Suprapubic skin (tissue), 4 donors: ENCODE results near the gene GPR179. TPM values are rescaled to one million over a fixed set of nuclear protein-coding genes. Genes with fewer than 3 reads are reported as not detected.

Source experiments
- DNase-seq, 2 donors: peaks; one replicate each; pipeline ENCODE4 v3.0.0-alpha.2; 2019; ENCODE audit warnings: low spot score in 2 of 2
- H3K27ac ChIP-seq: fragments of 200-600 bp; sonication (generic); one replicate; pipeline ENCODE4 v1.5.1; 2019
- H3K27me3 ChIP-seq: fragments of 200-600 bp; sonication (generic); one replicate; pipeline ENCODE4 v1.5.1; 2019
- H3K36me3 ChIP-seq: fragments of 200-600 bp; sonication (generic); one replicate; pipeline ENCODE4 v1.5.1; 2019
- H3K4me1 ChIP-seq: fragments of 200-600 bp; sonication (generic); one replicate; pipeline ENCODE4 v1.5.1; 2019
- H3K4me3 ChIP-seq: fragments of 200-600 bp; sonication (generic); one replicate; pipeline ENCODE4 v1.5.1; 2019; ENCODE audit warnings: mild to moderate bottlenecking
- H3K9me3 ChIP-seq: fragments of 200-600 bp; sonication (generic); one replicate; pipeline ENCODE4 v1.5.1; 2019
- EP300 ChIP-seq: sonication (generic); formaldehyde crosslinking; IDR thresholded peaks from one replicate; pipeline ENCODE4 v1.6.1; 2017; ENCODE audit warnings: antibody characterized with exemption
- POLR2A ChIP-seq, 2 donors: fragments of 450-650 bp; IDR thresholded peaks; one replicate each; pipeline ENCODE4 v1.6.1; 2017; ENCODE audit warnings: antibody characterized with exemption in 2 of 2, mild to moderate bottlenecking in 2 of 2, moderate library complexity in 2 of 2
- POLR2AphosphoS5 ChIP-seq, 3 donors: sonication (generic); formaldehyde crosslinking; IDR thresholded peaks; one replicate each; pipeline ENCODE4 v1.6.1; 2017; ENCODE audit warnings: antibody characterized with exemption in 3 of 3
- WGBS: methylation state at CpG from one replicate; pipeline ENCODE4 v1.1.5; 2018; 5-methylcytosine and 5-hydroxymethylcytosine counted together
- total RNA-seq, 4 donors: library from RNA; depleted of rRNA; stranded (reverse); fragments of >200 nt; gene quantifications; one replicate each; pipeline ENCODE4 v1.1.0, GENCODE V29; 2016
- TF ChIP-seq, protein P1 (sequence below), 2 donors: fragments of 200-600 bp in 1 of 2; fragments of 450-650 bp in 1 of 2; sonication (generic) in 1 of 2; IDR thresholded peaks; one replicate each; pipeline ENCODE4 v1.5.1; 2016 to 2019; ENCODE audit warnings: antibody characterized with exemption in 2 of 2, mild to moderate bottlenecking in 1 of 2, moderate library complexity in 1 of 2

GPR179 gene
- total RNA-seq, 4 donors from 2014 or later, result 0.17 TPM; not detected in 3

DNA sequence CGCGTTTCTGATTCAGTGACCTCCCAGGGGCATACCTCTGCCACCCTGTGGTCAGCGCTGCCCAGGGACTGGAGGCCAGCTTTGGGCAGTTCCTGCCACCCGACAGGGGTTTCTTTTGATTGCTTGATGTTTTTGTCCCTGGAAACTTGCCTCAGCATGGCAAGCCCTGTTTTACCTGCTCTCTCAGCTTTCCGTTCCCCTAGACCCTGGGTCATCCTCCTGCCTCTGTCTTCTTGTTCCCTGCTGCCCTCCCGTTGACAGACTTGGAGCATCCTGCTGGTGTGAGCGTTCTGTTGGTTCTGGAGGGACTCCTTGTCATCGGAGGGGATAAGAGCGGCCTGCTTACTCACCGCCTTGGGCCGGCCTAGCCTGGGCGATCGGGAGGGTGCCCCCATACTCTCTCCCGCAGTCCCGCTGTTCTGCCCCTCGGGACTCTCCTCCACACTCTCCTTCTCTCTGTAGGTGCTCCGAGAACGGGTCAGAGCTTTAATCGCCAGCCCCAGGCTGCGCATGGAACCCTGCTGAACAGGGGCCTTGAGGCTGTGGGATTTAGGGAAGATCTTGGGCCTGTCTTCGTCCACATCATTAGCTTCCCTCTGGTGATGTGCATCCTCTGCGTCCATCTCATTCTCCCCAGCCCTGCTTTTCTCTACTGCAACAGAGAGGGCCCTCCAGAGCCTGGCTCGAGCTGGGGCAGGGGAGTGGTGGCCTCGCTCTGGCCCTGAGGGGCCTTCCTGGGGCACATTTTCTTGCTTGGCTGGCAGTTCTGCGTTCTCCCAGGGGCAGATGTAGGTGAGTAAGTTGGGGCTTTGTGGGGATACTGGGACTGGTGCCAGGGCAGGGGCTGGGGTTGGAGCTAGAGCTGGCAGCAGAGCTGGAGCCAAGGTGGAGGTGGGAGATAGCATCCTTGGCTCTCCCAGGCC, 13.7 kb downstream of the GPR179 start:
- Histone ChIP-seq H3K27me3 (peaks cover 15% of the 10 kb centered on the region), H3K27ac (no peak overlapping the region), H3K4me1 (peaks cover 18% of the 10 kb centered on the region), H3K4me3 (no peak overlapping the region), H3K9me3 (no peaks in the 10 kb centered on the region), H3K36me3 (no peaks in the 10 kb centered on the region)
- TF ChIP-seq POLR2A (IDR thresholded peaks at IDR 0.05), result no peak
- TF ChIP-seq, protein P1, sequence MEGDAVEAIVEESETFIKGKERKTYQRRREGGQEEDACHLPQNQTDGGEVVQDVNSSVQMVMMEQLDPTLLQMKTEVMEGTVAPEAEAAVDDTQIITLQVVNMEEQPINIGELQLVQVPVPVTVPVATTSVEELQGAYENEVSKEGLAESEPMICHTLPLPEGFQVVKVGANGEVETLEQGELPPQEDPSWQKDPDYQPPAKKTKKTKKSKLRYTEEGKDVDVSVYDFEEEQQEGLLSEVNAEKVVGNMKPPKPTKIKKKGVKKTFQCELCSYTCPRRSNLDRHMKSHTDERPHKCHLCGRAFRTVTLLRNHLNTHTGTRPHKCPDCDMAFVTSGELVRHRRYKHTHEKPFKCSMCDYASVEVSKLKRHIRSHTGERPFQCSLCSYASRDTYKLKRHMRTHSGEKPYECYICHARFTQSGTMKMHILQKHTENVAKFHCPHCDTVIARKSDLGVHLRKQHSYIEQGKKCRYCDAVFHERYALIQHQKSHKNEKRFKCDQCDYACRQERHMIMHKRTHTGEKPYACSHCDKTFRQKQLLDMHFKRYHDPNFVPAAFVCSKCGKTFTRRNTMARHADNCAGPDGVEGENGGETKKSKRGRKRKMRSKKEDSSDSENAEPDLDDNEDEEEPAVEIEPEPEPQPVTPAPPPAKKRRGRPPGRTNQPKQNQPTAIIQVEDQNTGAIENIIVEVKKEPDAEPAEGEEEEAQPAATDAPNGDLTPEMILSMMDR (IDR thresholded peaks at IDR 0.05), result no peak
- TF ChIP-seq EP300, result no peak
- TF ChIP-seq POLR2AphosphoS5 (IDR thresholded peaks at IDR 0.05), result no peak
- 94% methylated on average over 23 of the region's 25 CpGs for whole genome bisulfite sequencing
- no peak for DNase-seq

DNA sequence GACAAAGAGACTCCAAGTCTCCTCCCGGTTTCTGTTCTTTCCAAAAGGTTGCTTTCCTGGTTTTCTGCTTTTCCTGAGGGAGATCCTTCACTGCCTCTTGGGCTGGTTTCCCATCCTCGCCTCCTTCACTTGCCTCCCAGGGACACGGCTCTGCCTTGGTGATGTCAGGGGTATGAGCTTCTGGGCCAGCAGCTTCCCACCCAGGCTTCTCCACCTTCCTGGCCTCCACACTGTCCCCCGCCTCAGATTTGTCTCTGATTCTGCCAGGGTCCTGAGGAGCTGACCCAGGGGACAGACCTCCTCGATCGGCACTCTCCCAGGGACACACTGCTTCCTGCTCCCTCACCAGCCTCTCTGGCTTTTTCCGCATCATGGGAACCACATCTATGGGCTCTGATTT, 14.5 kb downstream of the GPR179 start:
- Histone ChIP-seq H3K9me3 (no peaks in the 10 kb centered on the region), H3K36me3 (no peaks in the 10 kb centered on the region), H3K27ac (no peak overlapping the region), H3K4me3 (no peak overlapping the region), H3K4me1 (peaks cover 21% of the 10 kb centered on the region), H3K27me3 (peaks cover 13% of the 10 kb centered on the region)
- WGBS, result 88% methylated on average over 7 of the region's 7 CpGs
- TF ChIP-seq POLR2AphosphoS5 (IDR thresholded peaks at IDR 0.05) (no peak), EP300 (no peak), POLR2A (IDR thresholded peaks at IDR 0.05) (no peak)
- TF ChIP-seq, protein P1 (IDR thresholded peaks at IDR 0.05), result no peak
- DNase-seq, result no peak

- peaks cover 7% of the 10 kb centered on the region for H3K27me3 ChIP-seq
- no peaks in the 10 kb centered on the region for H3K36me3 ChIP-seq
Measured at GRCh38 chr17:38328620-38329019, 15.1 kb downstream of the GPR179 start.

DNA sequence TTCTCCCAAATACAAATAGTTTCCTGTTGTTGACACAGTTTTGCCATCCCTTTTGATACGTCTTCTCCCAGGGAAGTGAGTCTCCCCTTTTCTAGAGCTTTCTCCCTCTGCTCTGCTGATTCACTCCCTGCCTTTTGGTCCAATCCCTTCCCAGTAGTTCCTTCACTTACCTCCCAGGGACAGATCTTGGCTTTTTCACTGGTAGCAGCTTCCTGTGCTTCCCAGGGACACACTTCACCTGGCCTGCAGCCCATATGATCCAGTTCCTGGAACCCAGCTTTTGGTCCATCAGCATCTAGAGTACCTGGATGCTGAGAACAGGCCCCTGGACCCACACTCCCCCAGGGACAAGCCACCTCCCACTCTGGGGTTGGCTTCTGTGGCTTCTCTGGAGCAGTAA, 15.8 kb downstream of the GPR179 start:
- Histone ChIP-seq H3K9me3 (no peaks in the 10 kb centered on the region), H3K36me3 (peaks cover 3% of the 10 kb centered on the region), H3K27ac (no peak overlapping the region), H3K4me3 (no peak overlapping the region), H3K27me3 (peaks cover 5% of the 10 kb centered on the region), H3K4me1 (peaks cover 25% of the 10 kb centered on the region)
- TF ChIP-seq POLR2A (IDR thresholded peaks at IDR 0.05) (no peak), POLR2AphosphoS5 (IDR thresholded peaks at IDR 0.05) (no peak), EP300 (no peak)
- TF ChIP-seq, protein P1 (IDR thresholded peaks at IDR 0.05), result no peak
- no peak for DNase-seq
- WGBS, result 35% methylated on average over 1 of the region's 1 CpG

More at GRCh38 chr17:38328620-38329019, 15.1 kb downstream of the GPR179 start:
- no peak overlapping the region for H3K4me3 ChIP-seq
- no peak overlapping the region for H3K27ac ChIP-seq
- H3K4me1 ChIP-seq, result peaks cover 25% of the 10 kb centered on the region
- TF ChIP-seq EP300, result no peak
- TF ChIP-seq, protein P1 (IDR thresholded peaks at IDR 0.05), result no peak
- TF ChIP-seq POLR2A (IDR thresholded peaks at IDR 0.05), result no peak
- no peak for TF ChIP-seq POLR2AphosphoS5 (IDR thresholded peaks at IDR 0.05)
- DNase-seq, result no peak
- no peaks in the 10 kb centered on the region for H3K9me3 ChIP-seq
- WGBS, result 79% methylated on average over 7 of the region's 7 CpGs

- Histone ChIP-seq H3K27ac (no peak overlapping the region), H3K4me3 (no peak overlapping the region), H3K4me1 (peaks cover 25% of the 10 kb centered on the region), H3K27me3 (peaks cover 5% of the 10 kb centered on the region), H3K9me3 (no peaks in the 10 kb centered on the region), H3K36me3 (peaks cover 3% of the 10 kb centered on the region)
- no peak for TF ChIP-seq POLR2AphosphoS5 (IDR thresholded peaks at IDR 0.05)
- no peak for TF ChIP-seq EP300
- TF ChIP-seq POLR2A (IDR thresholded peaks at IDR 0.05), result no peak
- TF ChIP-seq, protein P1 (IDR thresholded peaks at IDR 0.05), result no peak
- WGBS, result 73% methylated on average over 7 of the region's 8 CpGs
- peak in 1 of 2 donors; percentile 65 for DNase-seq
Measured at GRCh38 chr17:38326996-38327792, 16.6 kb downstream of the GPR179 start.
